A549 (cell line): ENCODE measurements around the gene CDRT15. TPM values are rescaled to one million over a fixed set of nuclear protein-coding genes. Genes with fewer than 3 reads are reported as not detected.
A peak's percentile ranks its signal among the peaks of the same experiment; 100 is the strongest.
"Not testable (repeated sequence)": the region's sequence is repeated elsewhere in the genome, so short reads cannot be mapped to it uniquely, and the experiment has no call there.

Experiments
- ATAC-seq, 2 experiments: fragments of 200-7000 bp in 1 of 2; fragments of >200 bp in 1 of 2; cut with Nextera tagmentation in 1 of 2; cut with Tn5 transposase in 1 of 2; 3 replicates each; pipeline versions ENCODE4 v1.8.0 to v1.9.1; 2018 to 2020; ENCODE audit warnings: mild to moderate bottlenecking in 1 of 2, moderate library complexity in 1 of 2
- CTCF ChIA-PET: fragments of 300-600 bp; sonication (Branson Sonifier 250); formaldehyde crosslinking; extraction: SDS; loops from one replicate; lab custom pipeline; 2021; ENCODE audit warnings: antibody characterized with exemption, inconsistent platforms; lab: Yijun Ruan, JAX
- POLR2A ChIA-PET: fragments of 350-600 bp; formaldehyde crosslinking; extraction: SDS; loops from one replicate; lab custom pipeline; 2021; ENCODE audit warnings: antibody characterized with exemption, inconsistent platforms; lab: Yijun Ruan, JAX
- DNase-seq, 2 experiments: peaks; one replicate each; pipeline versions ENCODE4 v3.0.0 to v3.0.0-alpha.2; 2011 to 2016; ENCODE audit warnings: low read depth in 1 of 2, low spot score in 1 of 2
- FAIRE-seq: peaks from 2 replicates; lab custom pipeline; 2011; peaks lifted over from hg19 to GRCh38; lab: Jason Lieb, UNC
- H3K27ac ChIP-seq, 2 experiments: fragments of >200 bp; sonication (Bioruptor Twin); formaldehyde crosslinking; 3 replicates each; pipeline ENCODE4 v1.5.1; 2016 to 2017
- H3K4me1 ChIP-seq: fragments of >200 bp; sonication (Bioruptor Twin); formaldehyde crosslinking; 3 replicates; pipeline ENCODE4 v1.6.1; 2016
- H3K4me2 ChIP-seq: fragments of >200 bp; sonication (Bioruptor Twin); formaldehyde crosslinking; 3 replicates; pipeline ENCODE4 v1.6.1; 2016
- H3K4me3 ChIP-seq: fragments of >200 bp; sonication (Bioruptor Twin); formaldehyde crosslinking; 3 replicates; pipeline ENCODE4 v1.5.1; 2016
- H3K9me3 ChIP-seq: fragments of >200 bp; sonication (Bioruptor Twin); formaldehyde crosslinking; 3 replicates; pipeline ENCODE4 v1.6.1; 2016
- WGBS: methylation state at CpG from one replicate; pipeline ENCODE4 v1.1.6; 2017; ENCODE audit errors: missing lambda C conversion rate; 5-methylcytosine and 5-hydroxymethylcytosine counted together
- polyA plus RNA-seq, 4 experiments: library from polyadenylated mRNA; depleted of rRNA in 3 of 4; stranded (reverse); fragments of >200 nt; fragmentation: RNase III in 1 of 4; extraction: RNeasy Plus Mini Kit Qiagen cat#74134 plus additional on column Dnase treatment in 1 of 4; gene quantifications; 2 replicates in 3 of 4; 3 replicates in 1 of 4; pipeline ENCODE4 v1.2.3, GENCODE V29; 2011 to 2017

The CDRT15 gene
- polyA plus RNA-seq, 2 of the 4 experiments (the other 2 are of a cell fraction) = not detected

DNA sequence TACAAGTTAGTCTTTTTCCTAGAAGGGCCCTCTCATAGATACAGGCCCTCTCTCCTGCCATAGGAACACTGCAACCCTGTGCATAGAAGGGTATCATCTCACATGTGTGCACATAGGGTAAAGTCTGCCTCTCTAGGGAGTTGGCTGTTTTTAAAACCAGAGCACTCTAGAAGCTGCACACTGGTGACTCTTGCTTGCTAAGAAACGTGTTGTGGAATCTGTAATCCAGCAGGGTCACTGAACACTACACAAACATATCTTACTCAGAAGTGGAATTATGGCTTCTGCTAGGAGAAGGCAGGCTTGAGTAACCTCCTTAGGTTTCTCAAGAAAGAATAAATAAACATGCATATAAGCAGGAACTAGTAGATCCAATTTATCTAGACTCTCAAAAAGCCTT is 45.9 kb downstream of the CDRT15 start:
- H3K4me1 ChIP-seq, DNase-seq, H3K4me2 ChIP-seq, H3K4me3 ChIP-seq, H3K9me3 ChIP-seq, POLR2A ChIA-PET, ATAC-seq, H3K27ac ChIP-seq, CTCF ChIA-PET: not testable (repeated sequence)
- FAIRE-seq = peak; percentile 77
- 64% methylated on average over 1 of the region's 1 CpG for WGBS

GRCh38 chr17:14186443-14186842 is 50.2 kb downstream of the CDRT15 start:
- CTCF ChIA-PET, H3K4me3 ChIP-seq, H3K27ac ChIP-seq, H3K4me1 ChIP-seq, H3K9me3 ChIP-seq, FAIRE-seq, ATAC-seq, POLR2A ChIA-PET, H3K4me2 ChIP-seq, DNase-seq: not testable (repeated sequence)
- WGBS = 94% methylated on average over 2 of the region's 4 CpGs

Other genes with a start within 250 kb of the CDRT15 start
- 24.3 and 25.8 TPM in 2 replicates for gene COX10, start 167.4 kb downstream of the CDRT15 start, polyA plus RNA-seq (2011; rRNA removed)
- gene COX10, start 167.4 kb downstream of the CDRT15 start, polyA plus RNA-seq (2017; fragmentation: RNase III; extraction: RNeasy Plus Mini Kit Qiagen cat#74134 plus additional on column Dnase treatment) = 14.7 to 17.7 TPM (median 15.1 TPM) in 3 replicates
- gene HS3ST3B1, start 64.2 kb upstream of the CDRT15 start, polyA plus RNA-seq (2011; rRNA removed) = 0.44 and 0.67 TPM in 2 replicates
- gene HS3ST3B1, start 64.2 kb upstream of the CDRT15 start, polyA plus RNA-seq (2017; fragmentation: RNase III; extraction: RNeasy Plus Mini Kit Qiagen cat#74134 plus additional on column Dnase treatment) = 0.11 to 0.18 TPM (median 0.15 TPM) in 3 replicates